Nephron (organoid): ENCODE data around the gene DLGAP4.

Experiments
- H3K27ac Mint-ChIP-seq, 3 experiments: 2 replicates each; pipeline ENCODE4 v1.8.0; 2020; ENCODE audit warnings: mixed read lengths in 3 of 3, mild to moderate bottlenecking in 2 of 3, moderate library complexity in 1 of 3
- H3K27me3 Mint-ChIP-seq: 2 replicates; pipeline ENCODE4 v1.8.0; 2021; ENCODE audit warnings: low read depth, mild to moderate bottlenecking, moderate library complexity, mixed read lengths
- H3K36me3 Mint-ChIP-seq: 2 replicates; pipeline ENCODE4 v1.8.0; 2020; ENCODE audit warnings: low read depth, mixed read lengths
- H3K4me1 Mint-ChIP-seq: 2 replicates; pipeline ENCODE4 v1.8.0; 2020; ENCODE audit warnings: mixed read lengths
- H3K4me3 Mint-ChIP-seq, 3 experiments: 2 replicates each; pipeline ENCODE4 v1.8.0; 2020; ENCODE audit warnings: mild to moderate bottlenecking in 3 of 3, mixed read lengths in 3 of 3, moderate library complexity in 2 of 3
- H3K9me3 Mint-ChIP-seq: 2 replicates; pipeline ENCODE4 v1.8.0; 2020; ENCODE audit warnings: mixed read lengths
- CTCF ChIP-seq, 3 experiments: fragments of 200-600 bp; sonication (generic); IDR thresholded peaks; one replicate each; pipeline ENCODE4 v1.5.0; 2021; ENCODE audit warnings: antibody characterized with exemption in 3 of 3; ENCODE audit not compliant: unreplicated experiment in 3 of 3

Gene DLGAP4

GRCh38 chr20:36399969-36400545 is 93.9 kb downstream of the DLGAP4 start:
- Mint-ChIP-seq H3K27ac (no peak overlapping the region), H3K36me3 (no peaks in the 10 kb centered on the region), H3K9me3 (peaks cover 4% of the 10 kb centered on the region), H3K27me3 (peaks cover 56% of the 10 kb centered on the region), H3K4me3 (no peak overlapping the region), H3K4me1 (no peaks in the 10 kb centered on the region)
- TF ChIP-seq CTCF (IDR thresholded peaks at IDR 0.05; ENCODE audit: unreplicated experiment in 3 of 3) = no peak

GRCh38 chr20:36400909-36401735 is 95.0 kb downstream of the DLGAP4 start:
- TF ChIP-seq CTCF (IDR thresholded peaks at IDR 0.05; ENCODE audit: unreplicated experiment in 3 of 3) = no peak

GRCh38 chr20:36402708-36403107 is 96.6 kb downstream of the DLGAP4 start:
- Mint-ChIP-seq H3K4me1 (no peaks in the 10 kb centered on the region), H3K27ac (no peak overlapping the region), H3K4me3 (no peak overlapping the region), H3K9me3 (peaks cover 4% of the 10 kb centered on the region), H3K27me3 (peaks cover 49% of the 10 kb centered on the region), H3K36me3 (no peaks in the 10 kb centered on the region)
- no peak for TF ChIP-seq CTCF (IDR thresholded peaks at IDR 0.05; ENCODE audit: unreplicated experiment in 3 of 3)

More at GRCh38 chr20:36400909-36401735, 95.0 kb downstream of the DLGAP4 start:
- Mint-ChIP-seq H3K27me3 (peaks cover 56% of the 10 kb centered on the region), H3K4me3 (no peak overlapping the region), H3K4me1 (no peaks in the 10 kb centered on the region), H3K9me3 (peaks cover 4% of the 10 kb centered on the region), H3K36me3 (no peaks in the 10 kb centered on the region), H3K27ac (no peak overlapping the region)

GRCh38 chr20:36404435-36404978 is 98.4 kb downstream of the DLGAP4 start:
- H3K9me3 Mint-ChIP-seq = peaks cover 4% of the 10 kb centered on the region

GRCh38 chr20:36405255-36405654 is 99.1 kb downstream of the DLGAP4 start:
- H3K36me3 Mint-ChIP-seq = no peaks in the 10 kb centered on the region
- no peak overlapping the region for H3K4me3 Mint-ChIP-seq
- peaks cover 4% of the 10 kb centered on the region for H3K9me3 Mint-ChIP-seq
- no peak overlapping the region for H3K27ac Mint-ChIP-seq
- H3K27me3 Mint-ChIP-seq = peaks cover 31% of the 10 kb centered on the region
- no peak for TF ChIP-seq CTCF (IDR thresholded peaks at IDR 0.05; ENCODE audit: unreplicated experiment in 3 of 3)
- no peaks in the 10 kb centered on the region for H3K4me1 Mint-ChIP-seq

More at GRCh38 chr20:36404435-36404978, 98.4 kb downstream of the DLGAP4 start:
- Mint-ChIP-seq H3K4me3 (no peak overlapping the region), H3K27me3 (peaks cover 38% of the 10 kb centered on the region), H3K36me3 (no peaks in the 10 kb centered on the region), H3K27ac (no peak overlapping the region), H3K4me1 (no peaks in the 10 kb centered on the region)
- TF ChIP-seq CTCF (IDR thresholded peaks at IDR 0.05; ENCODE audit: unreplicated experiment in 3 of 3) = no peak
